GM18502 (cell line): Measurements from ENCODE around the gene POU3F1.

Source experiments
- ATAC-seq: cut with Tn5 transposase; IDR thresholded peaks from one replicate; pipeline ENCODE4 v1.9.1; 2021; ENCODE audit warnings: mild to moderate bottlenecking; ENCODE audit not compliant: unreplicated experiment, poor library complexity

POU3F1 gene

DNA sequence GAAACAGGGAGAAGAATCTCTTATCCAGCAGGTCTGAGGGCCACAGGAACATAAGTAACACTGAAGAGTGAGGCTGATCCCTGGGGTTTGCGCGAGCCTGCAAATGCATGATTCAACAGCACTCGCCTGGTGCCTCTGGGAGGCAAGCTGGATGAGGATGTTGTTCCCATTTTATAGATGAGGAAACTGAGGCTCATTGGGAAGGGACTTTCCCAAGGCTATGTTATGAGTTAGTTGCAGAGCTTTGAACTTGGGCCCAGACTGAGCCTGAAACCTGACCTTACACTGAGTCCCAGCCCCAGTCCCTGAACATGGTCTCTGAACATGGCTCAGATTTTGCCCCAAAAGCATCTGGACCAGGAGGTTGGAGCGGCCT lies 27.7 kb upstream of the POU3F1 start:
- ATAC-seq: no peak

DNA sequence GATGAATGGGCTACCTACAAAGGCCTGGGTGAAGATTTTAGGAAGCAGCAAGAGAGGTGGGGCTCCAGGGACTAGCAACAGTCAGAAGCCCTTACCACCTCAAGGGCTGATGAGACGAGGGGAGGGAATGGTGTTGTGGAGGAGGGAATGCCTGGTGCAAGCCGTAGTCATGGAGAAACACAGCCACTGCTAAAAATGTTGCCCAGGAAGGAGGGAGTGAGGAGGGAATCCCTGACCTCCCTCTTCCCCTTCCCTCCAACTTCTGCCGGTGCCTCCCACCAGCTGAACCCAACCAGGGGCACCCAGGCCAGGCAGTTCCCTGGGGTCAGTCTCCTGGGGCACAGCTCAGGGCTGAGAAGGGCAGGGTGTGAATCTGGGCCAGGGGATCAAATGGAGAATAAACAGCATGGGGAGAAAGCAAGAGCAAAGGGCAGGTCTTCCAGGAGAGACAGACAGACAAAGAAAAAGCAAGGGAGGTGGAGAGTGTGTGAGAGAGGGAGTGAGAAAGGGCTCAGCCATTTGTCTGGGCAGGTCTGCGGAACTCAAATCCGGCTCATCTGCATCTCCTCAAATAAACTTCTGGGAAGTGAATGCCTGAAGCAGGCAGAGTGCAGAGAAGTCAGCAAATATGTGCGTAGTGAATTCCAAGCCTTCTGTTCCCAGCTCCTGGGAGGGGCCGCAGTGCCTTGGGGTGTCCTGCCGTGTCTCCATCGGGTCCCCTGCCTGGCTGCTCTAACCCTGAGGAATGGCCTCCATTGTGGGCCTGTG lies 27.1 kb upstream of the POU3F1 start:
- ATAC-seq: no peak

DNA sequence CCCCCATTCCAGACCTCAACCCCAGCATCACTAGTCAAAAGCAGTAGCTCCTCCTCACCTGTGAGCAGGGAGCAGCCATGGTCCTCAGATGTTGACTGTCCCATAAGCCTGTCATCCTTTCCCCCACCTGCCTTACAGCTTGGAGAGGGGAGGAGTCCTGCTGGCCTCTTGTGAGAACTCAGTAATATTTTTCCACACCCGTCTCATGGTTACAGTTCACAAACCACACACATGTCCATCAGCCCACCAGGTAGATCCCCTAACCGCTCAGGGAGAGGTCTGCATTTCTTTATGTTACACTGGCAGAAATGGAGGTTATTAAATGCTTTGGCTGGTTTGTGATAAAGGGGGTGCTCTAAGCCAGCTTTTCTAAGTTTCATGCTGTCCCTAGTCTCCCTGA lies 26.3 kb upstream of the POU3F1 start:
- no peak for ATAC-seq

DNA sequence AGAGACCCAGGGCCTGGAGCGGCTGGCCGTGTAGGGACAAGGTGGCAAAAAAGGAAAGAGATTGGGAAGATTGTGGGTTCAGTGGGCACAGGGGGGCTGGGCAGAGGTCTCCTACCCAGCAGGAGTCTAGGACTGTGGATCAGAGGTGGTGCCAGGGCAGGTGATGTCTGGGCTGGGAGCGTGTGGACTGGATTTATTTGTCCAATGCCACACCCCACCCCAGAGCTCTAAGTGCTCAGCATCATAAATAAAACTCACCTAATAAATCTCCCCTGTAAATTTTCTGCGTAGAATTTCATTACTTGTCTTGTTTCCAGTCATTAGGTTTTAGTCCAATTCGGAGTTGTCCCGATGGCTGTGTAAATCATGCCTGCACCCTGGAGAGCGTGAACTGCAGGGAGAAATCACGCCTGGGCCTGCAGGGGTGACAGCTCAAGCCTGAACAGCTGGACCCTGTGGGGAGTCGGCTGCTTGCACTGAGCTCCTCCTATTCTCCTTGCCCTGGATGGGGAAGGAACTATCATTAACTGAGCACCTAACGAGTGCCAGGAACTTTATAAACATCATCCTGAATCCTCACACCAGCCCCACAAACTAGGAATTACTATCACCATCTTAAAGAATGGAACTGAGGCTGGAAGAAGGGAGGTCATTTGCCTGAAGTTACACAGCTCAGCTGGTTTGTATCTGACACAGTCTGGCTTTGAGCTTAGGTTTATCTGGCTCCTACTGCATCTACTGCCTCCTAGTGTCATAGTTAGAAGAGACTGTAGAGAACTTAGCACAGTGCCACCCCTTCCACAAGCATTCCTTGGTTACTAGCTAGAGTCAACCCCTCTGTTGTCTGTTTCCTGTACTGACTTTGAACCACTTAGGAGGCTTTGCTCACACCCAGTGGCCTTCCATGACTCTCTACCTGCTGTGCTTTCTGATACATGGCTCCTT lies 25.0 kb upstream of the POU3F1 start:
- no peak for ATAC-seq

DNA sequence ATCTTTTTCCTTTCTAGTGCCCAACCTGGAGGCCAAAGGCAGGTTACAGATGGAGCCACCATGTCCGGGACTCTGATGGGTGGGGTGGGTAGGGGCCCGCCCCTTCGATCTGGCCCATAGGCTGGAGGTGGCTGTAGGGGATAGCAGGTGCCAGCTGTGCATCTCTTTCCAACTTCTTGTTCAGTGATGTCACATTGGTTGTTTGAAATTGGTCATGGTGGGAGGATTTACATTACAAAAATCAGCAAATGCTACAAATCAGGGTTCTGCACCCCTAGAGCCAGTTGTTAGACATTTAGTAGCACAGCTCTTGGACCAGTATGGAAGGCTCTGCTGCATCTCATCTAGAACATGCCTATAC lies 22.4 kb upstream of the POU3F1 start:
- ATAC-seq: no peak

DNA sequence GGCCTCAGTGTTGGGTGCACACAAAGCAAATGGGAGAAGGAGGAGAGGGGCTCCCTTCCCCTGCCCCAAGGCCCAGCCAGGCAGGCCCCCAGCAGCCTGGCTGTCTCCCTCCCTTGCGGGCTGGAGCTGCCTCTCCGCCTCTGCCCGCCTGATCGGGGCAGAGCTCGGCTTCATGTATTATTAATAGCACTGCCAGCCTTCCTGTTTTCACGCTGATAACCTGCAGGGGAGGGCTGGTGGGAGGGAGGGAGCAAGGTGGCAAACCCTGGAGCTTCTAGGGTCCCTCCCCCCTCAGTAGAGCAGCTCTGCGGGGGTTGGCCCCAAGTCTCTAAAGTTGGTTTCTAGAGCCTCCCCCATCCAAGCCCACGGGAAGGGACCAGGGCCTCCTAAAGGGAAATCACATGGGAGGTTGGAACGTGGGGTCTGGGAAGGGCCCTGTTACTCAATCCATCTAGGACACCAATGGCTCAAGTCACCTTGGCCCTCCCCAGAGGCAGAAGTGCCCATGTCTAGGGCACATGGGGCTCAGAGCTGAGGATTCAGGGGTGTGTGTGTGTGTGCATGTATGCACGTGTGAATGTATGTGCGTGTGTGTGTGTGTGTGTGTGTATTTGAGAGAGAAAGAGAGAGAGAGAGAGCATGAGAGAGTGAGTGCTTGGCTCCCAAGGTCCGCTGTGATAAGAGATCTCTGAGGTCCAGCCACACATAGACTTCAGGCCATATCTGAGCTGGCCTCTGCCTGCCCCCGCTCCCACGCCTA lies 21.8 kb upstream of the POU3F1 start:
- ATAC-seq: no peak

DNA sequence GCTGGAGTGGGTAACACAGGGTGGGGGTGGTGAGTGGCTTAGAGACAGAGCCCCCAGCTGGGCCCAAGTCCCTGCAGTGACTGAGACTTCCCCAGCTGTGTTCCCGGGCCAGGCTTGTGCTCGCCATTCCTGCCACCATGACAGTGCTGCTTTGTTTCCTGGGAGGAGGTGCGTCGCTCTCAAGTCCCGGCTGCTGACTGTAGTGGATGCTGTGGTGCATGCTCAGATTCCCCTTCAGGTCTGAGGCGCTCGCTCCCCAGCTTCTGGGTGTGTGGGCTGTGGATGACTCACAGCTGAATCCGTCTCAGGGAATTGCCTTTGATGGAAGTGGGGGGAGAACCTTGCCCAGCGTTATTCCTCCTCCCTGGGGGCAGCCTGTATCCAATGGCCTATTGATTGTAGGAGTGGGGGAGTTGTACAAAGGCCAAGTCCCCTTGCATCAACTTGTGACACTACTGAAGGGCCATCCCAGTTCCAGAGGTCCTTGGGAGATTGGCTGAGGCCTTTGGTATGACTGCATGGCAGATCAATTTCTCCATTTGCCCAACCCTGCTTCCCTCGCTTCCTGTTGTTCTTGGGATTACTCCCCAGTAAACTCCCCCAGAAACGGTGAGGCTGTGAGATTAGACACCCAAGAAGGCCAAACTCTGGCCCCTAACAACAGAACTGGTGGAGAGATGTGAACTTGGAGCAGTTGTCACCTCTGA lies 17.8 kb upstream of the POU3F1 start:
- no peak for ATAC-seq

DNA sequence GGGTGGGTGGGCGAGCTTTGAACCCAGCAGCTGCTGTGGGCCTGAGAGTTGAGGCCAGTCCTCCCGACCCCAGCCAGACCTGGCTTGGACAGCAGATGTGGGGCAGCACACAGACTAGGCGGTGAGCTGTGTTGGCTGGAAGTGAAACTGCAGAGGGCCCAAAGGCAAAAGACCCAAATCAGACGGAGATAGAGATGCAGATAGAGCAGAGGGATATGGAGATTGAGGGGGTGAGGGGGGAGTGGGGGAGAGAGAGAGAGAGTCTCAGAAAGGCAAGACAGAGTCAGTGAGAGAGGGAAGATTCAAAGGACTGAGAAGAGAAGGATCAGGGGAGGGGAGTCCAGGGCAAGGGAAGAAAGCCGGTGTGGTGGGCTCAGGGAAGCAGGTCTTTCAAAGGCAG lies 17.0 kb upstream of the POU3F1 start:
- ATAC-seq: no peak

DNA sequence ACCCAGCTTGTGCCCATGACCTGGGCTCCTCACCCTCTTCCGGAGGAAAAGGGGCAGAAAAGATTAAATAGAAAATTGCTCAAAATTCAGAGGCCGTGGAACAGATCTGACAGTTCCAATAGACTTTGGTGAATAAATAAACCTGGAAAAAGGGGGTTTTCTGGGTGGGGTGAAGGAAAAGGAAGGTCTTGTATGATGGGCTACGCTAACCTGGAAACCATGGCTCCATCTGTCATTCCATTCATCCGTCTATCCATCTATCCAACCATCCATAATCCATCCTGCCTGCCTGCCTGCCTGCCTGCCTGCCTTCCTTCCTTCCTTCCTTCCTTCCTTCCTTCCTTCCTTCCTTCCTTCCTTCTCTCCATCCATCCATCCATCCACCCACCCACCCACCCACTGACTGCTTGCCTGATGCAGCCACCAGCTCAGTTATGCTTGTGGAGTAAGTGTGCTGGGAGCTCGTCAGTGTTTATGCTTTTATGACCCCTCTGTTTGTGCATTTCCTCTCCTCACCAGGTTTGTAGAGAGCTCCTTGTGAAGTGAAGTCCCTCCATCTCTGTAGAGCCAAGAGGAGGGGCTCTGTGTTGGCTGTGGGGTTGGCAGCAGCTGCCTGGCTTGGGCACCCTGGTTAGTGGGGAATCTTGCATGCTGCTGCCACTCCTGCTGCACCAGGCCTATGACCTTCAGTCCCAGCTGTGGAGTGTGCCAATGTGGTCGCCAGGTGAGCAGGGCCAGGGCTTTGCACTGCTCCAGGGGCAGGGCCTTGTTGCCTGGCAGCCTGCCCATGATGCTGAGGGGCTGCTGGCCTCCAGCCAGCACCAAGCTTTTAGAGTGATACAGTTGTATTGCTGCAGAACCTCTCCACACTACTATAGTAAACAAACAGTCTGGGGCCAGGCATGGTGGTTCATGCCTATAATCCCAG lies 16.0 kb upstream of the POU3F1 start:
- no peak for ATAC-seq

DNA sequence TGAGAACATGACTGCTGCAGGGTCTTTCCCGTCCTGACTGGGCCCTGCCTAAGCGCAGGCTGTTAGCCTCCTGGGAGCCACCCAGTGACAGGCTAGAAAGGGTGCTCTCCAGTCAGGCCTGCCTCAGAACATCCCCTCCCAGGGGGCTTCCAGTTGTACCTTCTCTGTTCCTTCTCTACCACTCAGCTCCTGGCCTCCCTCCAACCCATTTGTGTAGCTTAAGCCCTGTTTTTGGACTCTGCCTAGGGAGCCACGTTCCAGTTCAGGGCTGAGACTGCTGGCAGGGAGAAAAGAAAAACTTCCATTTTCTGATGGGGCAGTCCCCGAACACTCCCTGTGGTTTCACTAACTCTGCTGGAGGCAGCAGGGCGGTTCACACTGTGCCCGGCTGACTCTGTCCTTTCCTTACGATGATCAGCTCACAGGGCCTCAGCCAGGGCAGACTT lies 15.3 kb upstream of the POU3F1 start:
- peak; percentile 73 for ATAC-seq

DNA sequence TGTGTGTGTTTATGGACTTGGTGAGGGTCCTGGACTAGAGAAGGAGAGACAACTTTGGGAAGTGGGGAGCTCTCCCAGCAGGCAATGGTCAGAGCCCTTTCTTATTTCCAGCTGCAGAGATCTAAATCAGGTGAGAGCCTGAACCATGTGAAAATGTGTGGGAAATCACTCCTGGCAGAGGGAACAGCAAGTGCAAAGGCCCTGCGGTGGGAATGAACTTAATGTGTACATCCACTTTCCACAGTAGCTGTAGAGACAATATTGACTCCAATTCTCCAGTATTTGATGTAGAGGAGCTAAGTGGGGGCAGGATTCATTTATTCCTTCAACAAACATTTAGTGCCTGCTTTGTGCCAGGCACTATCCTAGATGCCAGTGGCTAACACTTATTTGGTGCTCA lies 14.7 kb upstream of the POU3F1 start:
- ATAC-seq: no peak

DNA sequence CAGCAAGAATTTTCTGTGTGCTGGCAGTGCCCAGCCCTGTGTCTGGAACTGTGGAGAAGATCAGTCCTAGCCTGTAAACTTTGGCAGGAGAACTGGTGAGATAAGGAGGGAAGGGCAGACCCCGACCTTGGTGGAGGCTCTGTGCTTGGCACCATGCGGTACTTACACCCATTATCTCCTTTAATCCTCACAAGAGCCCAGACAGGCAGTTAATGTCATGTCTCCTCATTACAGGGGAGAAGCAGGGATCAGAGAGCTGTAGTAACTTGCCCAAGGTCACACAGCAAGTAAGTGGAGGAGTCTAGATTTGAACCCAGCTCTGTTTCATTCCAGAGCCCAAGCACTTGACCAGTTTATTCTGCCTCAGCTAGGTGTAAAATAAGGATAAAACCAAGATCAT lies 13.9 kb upstream of the POU3F1 start:
- no peak for ATAC-seq

DNA sequence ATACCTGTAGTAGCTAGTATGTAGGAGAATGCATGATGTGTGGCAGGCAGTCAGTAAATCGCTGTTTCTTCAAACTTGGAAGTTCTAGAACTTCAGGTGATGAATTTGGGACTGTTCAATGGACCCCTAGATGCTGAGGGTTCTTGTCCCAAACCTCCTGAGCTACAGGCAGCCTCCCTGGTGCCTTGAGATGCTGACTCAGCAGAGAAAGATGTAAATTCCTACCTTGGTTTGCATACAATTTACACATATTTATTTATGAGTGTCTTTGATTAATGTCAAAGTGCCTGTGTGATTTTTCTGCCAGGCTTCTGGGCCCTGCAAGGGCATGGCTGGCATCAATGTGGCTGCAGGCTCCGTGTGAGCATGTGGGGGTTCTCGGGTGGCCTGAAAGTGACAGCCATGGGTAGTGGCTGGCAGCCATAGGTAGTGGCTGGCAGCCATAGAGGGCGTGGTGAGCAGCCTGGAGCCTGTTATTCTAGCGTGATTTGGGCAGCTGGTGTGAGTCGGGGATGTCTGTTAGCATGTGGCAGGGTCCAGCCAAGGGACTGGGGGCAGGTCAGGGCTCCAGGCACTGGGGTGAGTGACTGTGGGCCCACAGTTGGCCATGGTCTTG lies 13.2 kb upstream of the POU3F1 start:
- no peak for ATAC-seq

DNA sequence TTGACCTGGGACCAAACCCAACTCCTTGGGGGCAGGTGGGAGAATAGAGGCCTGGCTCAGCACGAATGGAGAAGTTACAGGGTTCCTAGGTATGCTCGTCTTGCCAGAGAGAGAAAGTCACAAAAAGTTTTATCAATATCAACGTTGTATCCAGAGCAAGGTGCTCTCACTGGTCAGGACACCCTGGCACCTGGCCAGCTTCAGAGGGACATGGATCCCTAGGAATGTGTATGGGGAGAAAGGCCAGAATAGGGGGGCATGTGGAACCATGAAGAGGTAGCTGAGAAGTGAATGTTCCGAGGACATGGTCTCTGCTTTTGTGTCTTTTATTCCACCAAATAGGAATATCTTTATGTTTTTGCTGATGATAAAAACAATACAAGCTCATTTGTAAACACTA lies 9.4 kb upstream of the POU3F1 start:
- no peak for ATAC-seq

DNA sequence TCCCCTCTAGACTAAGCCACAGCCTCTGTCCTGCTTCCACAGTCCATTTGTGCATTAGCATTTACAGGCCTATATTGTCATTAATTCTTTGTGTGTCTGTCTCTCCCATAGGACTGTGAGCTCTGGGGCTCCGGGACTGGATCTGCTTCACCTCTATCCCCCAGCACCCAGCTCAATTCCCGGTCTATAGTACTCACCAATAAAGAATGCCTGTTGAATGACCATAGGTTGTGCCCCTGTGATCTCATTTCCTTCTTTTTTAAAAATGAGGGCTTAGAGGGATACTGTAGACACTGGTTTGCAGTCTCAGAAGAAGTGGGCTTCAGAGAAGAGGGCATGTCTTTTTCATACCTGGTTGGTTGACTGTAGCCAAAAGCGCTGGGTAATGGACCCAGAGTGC lies 8.8 kb upstream of the POU3F1 start:
- no peak for ATAC-seq

DNA sequence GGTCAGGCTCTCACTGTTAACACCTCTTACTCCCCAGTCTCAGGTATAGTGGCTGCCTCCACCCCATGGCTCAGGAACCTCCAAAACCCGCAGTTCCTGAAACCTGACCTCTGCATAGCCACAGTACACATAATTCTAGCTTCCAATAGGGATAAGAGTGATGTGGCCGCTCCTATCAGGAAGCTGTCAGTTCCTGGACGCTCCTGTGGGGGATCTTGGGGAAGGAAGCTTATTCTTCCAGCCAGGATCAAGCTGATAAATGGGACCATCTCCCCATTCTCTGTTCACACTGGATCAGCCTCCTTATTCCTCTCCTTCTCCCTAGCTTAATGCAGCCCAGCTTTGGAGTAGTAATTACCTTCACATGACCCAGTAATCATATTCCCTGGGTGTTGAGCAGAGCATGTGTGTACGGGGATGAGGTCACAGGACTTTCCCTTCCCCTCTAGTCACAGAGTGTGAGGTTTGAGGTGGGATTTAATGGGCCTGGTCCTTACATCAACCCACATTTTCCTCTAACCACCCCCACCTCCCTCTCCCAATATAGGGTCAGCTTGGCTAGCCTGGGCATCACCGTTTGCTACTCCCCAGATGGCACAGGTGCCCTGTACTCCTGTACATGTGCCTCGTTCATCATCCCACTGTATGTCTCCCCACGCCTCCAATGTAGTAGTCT lies 7.0 kb upstream of the POU3F1 start:
- ATAC-seq: no peak

DNA sequence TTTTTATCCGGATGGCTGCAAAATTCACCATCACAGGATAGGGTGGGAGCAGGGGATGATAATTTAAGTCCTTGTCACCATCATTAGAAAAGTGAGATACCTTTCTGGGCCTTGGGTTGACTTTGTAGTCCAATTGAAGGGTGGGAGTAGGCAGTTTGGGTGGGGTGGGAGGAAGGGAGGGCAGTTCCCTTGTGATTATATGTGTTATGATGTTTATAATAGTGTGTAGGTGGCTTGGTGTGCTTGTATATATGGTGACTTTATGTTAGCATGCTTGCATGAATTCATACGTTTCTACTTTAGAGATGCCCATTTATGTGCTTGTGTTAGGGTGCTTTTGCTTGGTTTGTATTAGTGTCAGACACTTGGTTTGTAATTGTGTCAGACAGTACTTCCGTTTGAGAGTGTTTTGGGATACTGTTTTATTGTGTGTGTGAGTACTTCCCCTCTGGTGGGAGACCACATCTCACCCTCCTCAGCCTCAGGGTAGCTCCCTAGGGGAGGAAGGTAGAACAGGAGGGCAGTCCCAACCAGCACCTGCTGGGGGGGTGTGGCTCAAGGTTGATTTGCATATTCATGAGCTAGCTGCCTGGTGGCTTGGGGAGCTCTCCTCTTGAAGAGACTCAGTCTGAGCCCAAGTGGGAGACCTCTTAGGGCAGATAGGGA lies 6.3 kb upstream of the POU3F1 start:
- ATAC-seq: no peak

DNA sequence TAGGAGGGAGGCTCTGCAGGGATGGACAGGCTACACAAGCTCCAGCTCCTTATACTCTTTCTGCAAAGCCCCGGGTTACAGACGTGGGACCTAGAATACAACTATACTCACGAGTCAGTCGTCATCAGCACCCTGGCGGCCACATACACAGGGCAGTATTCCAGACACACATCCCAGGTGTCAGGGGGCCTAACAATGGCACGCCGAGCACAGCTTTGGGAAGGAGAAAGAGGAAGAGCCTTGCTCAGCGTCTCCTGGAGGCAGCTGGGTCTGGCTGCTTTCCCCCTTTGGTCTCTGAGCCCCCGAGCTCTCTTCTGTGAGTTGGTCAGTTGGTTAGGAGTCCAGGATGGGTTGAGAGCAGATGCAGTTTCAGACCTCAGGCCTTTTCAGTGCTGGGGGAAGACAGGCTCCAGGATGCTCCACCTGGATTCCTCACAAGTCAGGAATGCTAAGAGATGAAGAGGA lies 4.5 kb upstream of the POU3F1 start:
- no peak for ATAC-seq
